OCI-M1 (cell line): Measurements from ENCODE around the gene TM4SF5.
A peak's percentile ranks its signal among the peaks of the same experiment; 100 is the strongest.

Experiments used
- DNase-seq: peaks from one replicate; lab custom pipeline; 2025; lab: John Stamatoyannopoulos, UW

Gene TM4SF5

GRCh38 chr17:4747847-4748246, 23.8 kb upstream of the TM4SF5 start:
- peak; percentile 32 for DNase-seq

GRCh38 chr17:4748686-4749085, 23.0 kb upstream of the TM4SF5 start:
- no peak for DNase-seq

DNA sequence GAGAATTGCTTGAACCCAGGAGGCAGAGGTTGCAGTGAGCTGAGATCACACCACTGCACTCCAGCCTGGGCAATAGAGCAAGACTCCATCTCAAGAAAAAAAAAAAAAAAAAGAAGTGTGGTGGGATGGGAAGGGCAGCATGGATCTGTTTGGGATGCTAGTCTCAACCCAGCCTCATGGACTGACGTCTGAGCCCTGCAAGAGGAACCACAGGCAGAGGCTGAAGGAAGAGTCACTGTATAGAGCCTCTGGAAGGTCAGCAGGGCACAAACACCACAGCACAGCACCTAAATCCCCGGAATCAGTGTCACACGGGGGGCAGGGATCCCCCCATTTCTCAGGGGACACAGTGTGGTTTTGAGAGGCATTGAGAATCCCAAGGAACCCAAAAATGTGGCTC, 21.1 kb upstream of the TM4SF5 start:
- no peak for DNase-seq

- peak; percentile 43 for DNase-seq
Observed at GRCh38 chr17:4751932-4752331, 19.8 kb upstream of the TM4SF5 start.

DNA sequence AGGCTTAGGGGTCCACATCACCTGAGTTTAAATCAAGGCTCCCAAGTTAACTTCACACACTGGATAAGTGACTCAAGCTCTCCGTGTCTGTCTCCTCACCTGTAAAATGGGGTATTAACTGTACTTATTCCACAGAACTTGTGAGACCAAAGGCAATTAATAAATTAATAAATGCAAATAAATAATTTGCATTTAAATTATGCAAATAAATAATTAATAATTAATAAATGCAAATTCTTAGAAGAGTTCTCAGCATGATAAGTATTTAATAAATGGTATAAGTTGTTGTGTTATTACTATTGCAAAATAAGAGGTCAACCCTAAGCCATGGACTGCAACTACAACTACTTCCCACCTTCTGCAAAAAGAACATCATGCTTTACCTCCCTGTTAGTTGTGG, 18.3 kb upstream of the TM4SF5 start:
- DNase-seq: no peak

DNA sequence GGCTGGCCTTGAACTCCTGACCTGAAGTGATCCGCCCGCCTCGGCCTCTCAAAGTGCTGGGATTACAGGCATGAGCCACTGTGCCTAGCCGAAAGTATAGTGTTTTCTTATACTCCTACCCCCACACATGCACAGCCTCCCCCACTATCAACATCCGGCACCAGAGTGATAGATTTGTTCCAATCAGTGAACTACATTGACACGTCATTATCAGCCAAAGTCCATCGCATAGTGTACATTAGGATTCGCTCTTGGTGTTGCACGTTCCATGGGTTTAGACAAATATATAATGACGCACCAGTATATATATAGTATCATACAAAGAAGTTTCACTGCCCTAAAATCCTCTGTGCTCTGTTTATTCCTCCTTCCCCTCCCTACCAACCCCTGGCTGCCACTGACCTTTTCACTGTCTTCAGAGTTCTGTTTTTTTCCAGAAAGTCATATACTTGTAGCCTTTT, 11.9 kb upstream of the TM4SF5 start:
- DNase-seq: peak; percentile 77

DNA sequence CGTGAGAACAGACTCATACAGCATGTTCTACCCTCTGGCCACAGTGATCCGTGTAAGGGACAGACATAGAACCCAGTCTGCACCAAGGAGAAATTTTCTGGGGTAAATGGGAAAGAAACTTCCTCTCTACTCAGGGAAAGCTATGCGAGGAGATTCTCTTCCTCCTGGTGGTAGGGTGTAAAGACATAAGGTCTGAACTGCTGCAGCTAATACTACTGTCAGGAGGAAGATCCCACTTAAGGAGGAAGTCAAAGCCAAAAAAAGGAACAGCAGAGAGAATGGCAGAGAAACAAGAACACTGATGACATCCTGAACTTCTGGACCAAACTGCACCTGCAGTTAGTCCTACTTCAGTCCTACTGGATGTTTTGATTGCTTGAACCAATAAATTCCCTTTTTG, 7.1 kb upstream of the TM4SF5 start:
- DNase-seq: peak; percentile 59

- DNase-seq: peak; percentile 28
Observed at GRCh38 chr17:4766201-4766600, 5.5 kb upstream of the TM4SF5 start.

GRCh38 chr17:4766723-4767122, 5.0 kb upstream of the TM4SF5 start:
- no peak for DNase-seq

- peak; percentile 37 for DNase-seq
Observed at GRCh38 chr17:4768298-4768697, 3.4 kb upstream of the TM4SF5 start.

DNA sequence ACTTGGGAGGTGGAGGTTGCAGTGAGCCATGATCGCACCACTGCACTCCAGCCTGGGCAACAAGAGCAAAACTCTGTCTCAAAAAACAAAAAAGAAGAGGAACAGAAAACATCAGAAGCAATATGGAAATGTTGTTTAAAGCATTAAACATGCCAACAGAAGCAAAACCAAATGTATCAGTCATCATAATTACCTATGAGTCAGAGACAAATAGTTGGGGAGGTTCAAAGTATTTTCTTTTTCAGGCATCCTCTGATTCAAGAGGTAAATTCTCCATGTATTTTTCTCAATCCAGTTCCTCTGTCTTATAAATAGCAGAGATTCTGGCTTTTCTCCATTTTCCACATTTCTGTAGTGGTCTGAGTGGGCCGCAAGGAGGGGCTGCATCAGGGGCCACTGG, 2.1 kb upstream of the TM4SF5 start:
- DNase-seq: no peak

DNA sequence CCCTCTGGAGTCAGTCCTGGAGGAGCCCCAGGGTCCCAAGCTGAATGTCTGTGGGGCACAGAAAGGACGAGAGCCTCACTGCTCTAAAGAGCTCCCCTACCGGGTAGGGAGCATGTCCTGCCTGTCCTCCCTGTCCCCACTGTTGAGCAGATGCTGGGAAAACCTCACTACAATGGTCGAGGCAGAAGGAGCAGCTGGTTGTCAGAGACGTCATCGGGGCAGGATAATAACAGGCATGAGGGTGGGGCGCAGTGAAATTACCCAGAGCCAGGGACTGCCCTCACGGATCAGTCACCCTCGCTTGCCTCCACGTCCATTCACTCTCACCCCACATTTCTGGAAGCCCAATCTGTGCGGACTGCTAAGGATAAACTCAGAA, 538 bp downstream of the TM4SF5 start:
- DNase-seq: no peak

GRCh38 chr17:4777969-4778760, 6.5 kb downstream of the TM4SF5 start:
- no peak for DNase-seq

- DNase-seq: no peak
Observed at GRCh38 chr17:4780325-4780955, 8.8 kb downstream of the TM4SF5 start.

GRCh38 chr17:4782652-4783051, 11.0 kb downstream of the TM4SF5 start:
- no peak for DNase-seq

DNA sequence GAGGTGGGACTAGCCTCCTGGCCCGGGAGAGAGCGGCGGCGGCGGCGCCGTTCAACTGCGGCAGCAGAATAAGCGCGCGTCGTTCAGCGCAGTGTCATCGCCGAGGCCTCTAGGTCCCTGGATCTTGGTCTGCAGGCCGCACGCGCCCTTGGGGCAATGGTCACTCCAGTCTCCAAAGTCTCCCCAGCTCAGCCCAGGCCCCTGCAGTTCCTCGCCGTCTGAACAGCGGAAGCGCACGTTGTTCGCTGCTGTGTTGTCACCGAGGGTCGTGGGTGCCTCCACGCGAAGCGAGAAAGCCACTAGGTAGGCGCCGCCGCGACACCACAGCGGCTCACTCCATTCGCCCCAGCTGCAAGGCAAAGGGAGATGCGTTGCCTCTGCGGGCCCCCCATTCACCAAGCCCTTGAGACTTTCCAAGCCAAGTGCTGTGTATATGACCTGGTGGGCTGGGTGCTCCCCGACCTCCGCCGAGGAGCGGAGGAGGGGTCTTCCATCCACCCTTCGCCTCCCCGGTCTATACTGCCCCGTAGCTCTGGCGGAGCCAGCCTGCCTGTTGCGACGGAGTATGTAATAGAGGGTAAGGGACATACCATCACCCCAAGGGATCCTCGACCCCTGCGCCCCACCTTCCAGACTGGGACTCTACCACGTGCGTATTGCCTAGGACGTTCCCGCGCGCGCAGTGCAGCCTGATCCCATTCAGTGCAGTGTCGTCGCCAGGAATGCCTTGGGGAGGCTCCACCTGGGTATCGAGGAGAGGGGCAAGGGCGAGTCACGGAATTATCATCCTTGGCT, 13.8 kb downstream of the TM4SF5 start:
- DNase-seq: no peak

DNA sequence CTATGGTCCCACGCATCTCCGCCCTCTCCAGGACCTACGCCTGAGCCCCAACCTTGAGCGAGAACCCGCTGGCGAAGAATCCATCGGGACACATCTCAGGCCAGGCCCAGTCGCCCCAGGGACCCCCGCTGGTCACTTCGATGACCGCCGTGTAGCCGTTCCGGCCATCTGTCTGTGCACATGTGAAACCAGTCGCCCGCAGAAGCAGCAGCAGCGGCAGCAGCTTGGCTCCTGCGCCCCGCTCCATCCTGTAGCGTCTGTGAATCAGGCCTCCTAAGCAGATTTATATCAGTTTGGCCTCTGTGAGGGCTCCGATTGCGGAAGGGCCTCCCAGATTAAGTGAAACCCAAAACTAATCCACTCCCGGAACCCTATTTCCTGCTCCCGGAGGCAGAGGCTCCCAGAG, 14.4 kb downstream of the TM4SF5 start, which contains the start of gene VMO1:
Gene VMO1, minus strand, starts transcription at position 259 of the 406 bp plus-strand sequence. Its CDS starts 12 bp downstream, at position 247.
- no peak for DNase-seq

DNA sequence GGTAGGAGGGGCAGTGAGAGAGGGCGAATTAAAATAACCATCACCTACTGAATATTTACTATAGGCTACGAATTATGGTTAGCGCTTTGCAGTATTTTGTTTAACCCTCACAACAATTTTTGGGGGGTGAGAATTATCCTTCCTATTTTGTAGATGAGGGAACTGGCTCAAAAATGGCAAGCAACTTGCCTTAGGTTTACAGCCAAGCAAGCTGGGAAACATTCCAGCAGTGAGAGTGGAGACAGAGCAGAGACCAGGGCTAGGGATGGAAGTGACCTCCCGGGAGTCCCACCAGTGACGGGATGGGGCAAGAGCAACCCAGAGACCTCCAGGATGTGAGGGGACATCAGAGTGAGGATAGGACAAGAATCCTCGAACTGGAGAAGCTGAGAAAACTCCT, 14.8 kb downstream of the TM4SF5 start:
- DNase-seq: no peak

DNA sequence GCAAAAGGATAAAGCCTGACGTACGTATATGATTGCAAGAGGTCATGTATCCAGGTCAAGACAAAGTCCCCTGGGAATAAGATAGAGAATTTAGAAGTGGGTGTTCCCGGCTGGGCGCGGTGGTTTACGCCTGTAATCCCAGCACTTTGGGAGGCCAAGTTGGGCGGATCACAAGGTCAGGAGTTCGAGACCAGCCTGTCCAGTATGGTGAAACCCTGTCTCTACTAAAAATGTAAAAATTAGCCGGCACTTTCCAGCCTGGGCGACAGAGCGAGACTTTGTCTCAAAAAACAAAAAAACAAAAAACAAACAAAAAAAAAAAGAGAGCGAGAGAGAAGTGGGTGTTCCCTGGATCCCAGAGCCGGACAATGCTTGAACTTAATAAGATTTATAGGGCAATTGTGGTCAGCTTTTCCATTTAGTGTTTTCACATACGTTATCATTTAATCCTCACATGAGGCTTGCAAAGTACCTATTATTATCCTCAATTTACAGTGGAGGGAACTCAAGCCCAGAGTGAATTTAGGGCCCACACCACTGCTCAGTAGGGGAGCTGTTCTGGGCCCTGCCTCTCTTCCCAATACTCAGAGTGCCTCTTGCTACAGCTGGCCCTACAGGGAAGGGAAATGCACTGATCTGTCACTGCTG, 16.6 kb downstream of the TM4SF5 start:
- DNase-seq: no peak

GRCh38 chr17:4788807-4789700, 17.4 kb downstream of the TM4SF5 start, which contains the start of gene GLTPD2:
Gene GLTPD2, plus strand, starts transcription at chr17:4788964. Its CDS starts 48 bp downstream, at chr17:4789012.
- no peak for DNase-seq

GRCh38 chr17:4789701-4789950, 17.9 kb downstream of the TM4SF5 start:
- no peak for DNase-seq
